Suprapubic skin (tissue), 4 donors: Measurements from ENCODE around the gene DRC1.

Experiments
- POLR2A ChIP-seq, 2 donors: fragments of 450-650 bp; IDR thresholded peaks; one replicate each; pipeline ENCODE4 v1.6.1; 2017; ENCODE audit warnings: antibody characterized with exemption in 2 of 2, mild to moderate bottlenecking in 2 of 2, moderate library complexity in 2 of 2
- POLR2AphosphoS5 ChIP-seq, 3 donors: sonication (generic); formaldehyde crosslinking; IDR thresholded peaks; one replicate each; pipeline ENCODE4 v1.6.1; 2017; ENCODE audit warnings: antibody characterized with exemption in 3 of 3
- TF ChIP-seq, protein P1 (sequence below), 2 donors: fragments of 200-600 bp in 1 of 2; fragments of 450-650 bp in 1 of 2; sonication (generic) in 1 of 2; IDR thresholded peaks; one replicate each; pipeline ENCODE4 v1.5.1; 2016 to 2019; ENCODE audit warnings: antibody characterized with exemption in 2 of 2, mild to moderate bottlenecking in 1 of 2, moderate library complexity in 1 of 2

GRCh38 chr2:26430826-26431225 lies 29.1 kb downstream of the DRC1 start:
- TF ChIP-seq POLR2AphosphoS5 (IDR thresholded peaks at IDR 0.05): no peak
- TF ChIP-seq POLR2A (IDR thresholded peaks at IDR 0.05): no peak
- TF ChIP-seq, protein P1, sequence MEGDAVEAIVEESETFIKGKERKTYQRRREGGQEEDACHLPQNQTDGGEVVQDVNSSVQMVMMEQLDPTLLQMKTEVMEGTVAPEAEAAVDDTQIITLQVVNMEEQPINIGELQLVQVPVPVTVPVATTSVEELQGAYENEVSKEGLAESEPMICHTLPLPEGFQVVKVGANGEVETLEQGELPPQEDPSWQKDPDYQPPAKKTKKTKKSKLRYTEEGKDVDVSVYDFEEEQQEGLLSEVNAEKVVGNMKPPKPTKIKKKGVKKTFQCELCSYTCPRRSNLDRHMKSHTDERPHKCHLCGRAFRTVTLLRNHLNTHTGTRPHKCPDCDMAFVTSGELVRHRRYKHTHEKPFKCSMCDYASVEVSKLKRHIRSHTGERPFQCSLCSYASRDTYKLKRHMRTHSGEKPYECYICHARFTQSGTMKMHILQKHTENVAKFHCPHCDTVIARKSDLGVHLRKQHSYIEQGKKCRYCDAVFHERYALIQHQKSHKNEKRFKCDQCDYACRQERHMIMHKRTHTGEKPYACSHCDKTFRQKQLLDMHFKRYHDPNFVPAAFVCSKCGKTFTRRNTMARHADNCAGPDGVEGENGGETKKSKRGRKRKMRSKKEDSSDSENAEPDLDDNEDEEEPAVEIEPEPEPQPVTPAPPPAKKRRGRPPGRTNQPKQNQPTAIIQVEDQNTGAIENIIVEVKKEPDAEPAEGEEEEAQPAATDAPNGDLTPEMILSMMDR (IDR thresholded peaks at IDR 0.05): no peak
